Activated CD8-positive, alpha-beta memory T cell treated with anti-CD3 and anti-CD28 coated beads, Interleukin-2, amount 50 U/mL, for 4 hours (primary cell): ENCODE measurements around the gene CWH43.
"Not testable (repeated sequence)": the region's sequence is repeated elsewhere in the genome, so short reads cannot be mapped to it uniquely, and the experiment has no call there.

ENCODE experiments used
- DNase-seq: peaks from one replicate; pipeline ENCODE4 v3.0.0-alpha.2; 2020

The CWH43 gene

GRCh38 chr4:48979914-48980579 is 6.0 kb upstream of the CWH43 start:
- DNase-seq = no peak

DNA sequence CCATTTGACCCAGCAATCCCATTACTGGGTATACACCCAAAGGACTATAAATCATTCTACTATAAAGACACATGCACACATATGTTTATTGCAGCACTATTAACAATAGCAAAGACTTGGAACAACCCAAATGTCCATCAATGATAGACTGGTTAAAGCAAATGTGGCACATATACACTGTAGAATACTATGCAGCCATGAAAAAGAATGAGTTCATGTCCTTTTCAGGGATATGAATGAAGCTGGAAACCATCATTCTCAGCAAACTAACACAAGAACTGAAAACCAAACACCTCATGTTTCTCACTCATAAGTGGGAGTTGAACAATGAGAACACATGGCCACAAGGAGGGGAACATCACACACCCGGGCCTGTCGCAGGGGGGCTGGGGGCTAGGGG is 2.1 kb upstream of the CWH43 start:
- DNase-seq = not testable (repeated sequence)

DNA sequence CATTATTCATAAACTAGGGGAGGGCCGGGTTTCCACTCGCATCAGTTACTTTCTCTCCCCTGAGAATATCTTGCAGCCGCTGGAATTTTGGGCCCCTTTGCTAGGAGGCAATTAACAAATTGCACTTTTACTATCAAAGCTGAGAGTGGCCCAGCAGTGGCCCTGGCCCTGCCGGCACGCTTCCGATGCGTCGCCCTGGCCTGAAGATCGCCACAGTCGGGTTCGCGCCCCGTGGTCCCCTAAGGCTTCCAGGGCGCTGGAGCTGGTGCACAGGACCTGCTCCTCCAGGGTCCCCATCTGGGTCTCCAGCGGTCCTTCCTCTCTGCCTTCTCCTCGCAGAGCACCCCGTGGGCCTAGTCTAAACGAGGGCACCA is 486 bp upstream of the CWH43 start:
- no peak for DNase-seq

GRCh38 chr4:48986654-48987164 is 634 bp downstream of the CWH43 start:
- DNase-seq = no peak

DNA sequence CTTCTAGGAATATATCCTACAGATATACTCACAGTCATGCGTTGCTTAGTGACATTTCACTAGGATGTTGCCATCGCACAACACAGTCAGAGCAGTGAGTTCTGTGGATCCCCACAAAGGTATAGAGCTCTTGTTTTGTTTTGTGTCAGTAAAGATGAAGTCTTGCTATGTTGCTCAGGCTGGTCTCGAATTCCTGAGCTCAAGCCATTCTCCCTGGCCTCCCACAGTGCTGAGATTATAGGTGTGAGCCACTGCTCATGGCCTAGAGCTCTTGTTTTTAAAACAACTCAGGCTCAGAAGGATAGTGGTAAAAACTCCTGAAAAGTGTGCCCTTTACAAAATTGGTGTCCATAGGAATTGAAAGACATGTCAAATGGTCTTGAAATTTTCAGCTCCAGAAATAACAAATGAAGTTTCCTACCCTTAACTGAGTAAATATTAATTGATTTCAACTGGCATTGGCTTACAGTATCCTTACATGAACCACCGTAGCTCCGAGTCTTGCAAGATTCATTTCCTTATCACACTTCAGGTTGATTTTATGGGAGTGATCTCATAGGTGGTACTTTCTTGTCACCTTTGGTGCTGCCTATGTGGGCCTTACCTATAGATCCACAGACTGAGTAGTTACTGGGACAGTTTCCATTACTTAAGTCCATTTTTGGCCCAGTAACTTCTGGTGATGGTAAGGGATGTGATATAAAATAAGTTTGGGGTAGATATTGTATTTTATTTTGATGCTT is 3.6 kb downstream of the CWH43 start:
- DNase-seq = no peak

GRCh38 chr4:48991357-48991756 is 5.3 kb downstream of the CWH43 start:
- DNase-seq = no peak

DNA sequence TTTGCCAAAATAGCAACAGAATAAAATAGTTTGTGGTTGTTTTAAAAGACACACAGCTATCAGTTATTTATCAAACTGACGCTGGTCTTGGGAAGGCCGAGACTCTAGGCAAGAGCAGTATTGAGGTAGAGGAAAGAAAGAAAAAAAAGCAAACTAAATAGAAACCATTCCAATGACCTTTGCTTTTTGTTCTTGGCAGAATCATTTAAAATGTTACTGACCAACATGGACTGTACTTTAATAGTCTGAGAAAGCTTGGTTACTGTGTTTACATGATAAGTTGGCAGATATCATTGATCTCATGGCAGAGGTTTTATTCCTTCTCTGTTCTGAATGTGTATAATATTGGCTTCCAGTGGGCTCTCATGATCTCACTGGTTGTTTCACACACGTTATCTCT is 11.9 kb downstream of the CWH43 start:
- no peak for DNase-seq

- no peak for DNase-seq
Observed at GRCh38 chr4:48998440-48998839, 12.4 kb downstream of the CWH43 start.

GRCh38 chr4:49000806-49001205 is 14.7 kb downstream of the CWH43 start:
- no peak for DNase-seq

DNA sequence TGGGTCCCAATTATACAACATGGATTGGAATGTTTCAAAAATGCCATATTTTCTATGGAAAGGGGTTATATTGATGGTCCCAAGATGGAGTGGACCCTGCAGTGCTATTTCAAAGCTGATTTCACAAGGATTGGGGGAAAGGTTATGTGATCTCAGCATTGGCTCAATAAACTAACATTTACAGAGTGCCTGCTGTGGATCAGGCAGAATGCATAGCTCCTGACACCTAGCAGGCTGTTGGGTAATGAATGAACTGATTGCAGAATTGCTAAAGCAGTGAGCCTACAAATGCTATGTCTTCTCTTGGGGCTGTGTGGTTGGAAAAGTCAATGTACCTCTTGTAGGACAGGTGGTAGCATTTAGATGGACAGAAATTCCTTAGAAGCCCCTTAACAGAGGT is 16.9 kb downstream of the CWH43 start:
- DNase-seq = no peak

DNA sequence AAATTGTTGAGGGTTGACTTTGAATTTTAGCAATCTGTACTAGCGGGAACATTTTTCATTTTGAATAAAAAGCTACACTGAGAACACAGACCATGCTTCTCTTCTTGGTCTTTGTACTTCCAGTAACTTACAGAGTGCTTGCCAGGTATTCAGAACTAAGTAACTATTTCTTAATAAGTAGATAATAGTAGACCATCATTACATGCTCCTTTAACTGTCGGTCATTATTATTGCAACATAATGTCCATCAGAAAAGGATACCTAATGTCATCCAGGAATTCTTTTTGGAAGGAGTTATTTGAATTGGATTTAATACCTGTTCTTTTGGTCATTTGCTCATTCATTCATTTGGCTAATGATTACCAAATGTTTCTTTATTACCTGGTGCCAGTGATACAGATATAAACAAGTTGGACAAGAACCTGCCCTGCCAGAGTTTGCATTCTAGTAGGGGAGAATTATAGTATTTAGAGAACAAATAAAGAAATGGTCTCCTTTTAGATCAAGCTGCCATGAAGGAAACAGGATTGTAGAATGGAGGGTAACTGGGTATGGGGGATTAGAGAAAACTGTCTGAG is 32.7 kb downstream of the CWH43 start:
- no peak for DNase-seq

- DNase-seq = no peak
Observed at GRCh38 chr4:49032440-49033161, 46.5 kb downstream of the CWH43 start.

GRCh38 chr4:49036528-49036927 is 50.5 kb downstream of the CWH43 start:
- DNase-seq = no peak

GRCh38 chr4:49044270-49044669 is 58.2 kb downstream of the CWH43 start:
- no peak for DNase-seq

- no peak for DNase-seq
Observed at GRCh38 chr4:49058306-49058705, 72.2 kb downstream of the CWH43 start.

GRCh38 chr4:49063670-49064069 is 77.6 kb downstream of the CWH43 start:
- no peak for DNase-seq

- not testable (repeated sequence) for DNase-seq
Observed at GRCh38 chr4:49072196-49072595, 86.1 kb downstream of the CWH43 start.

DNA sequence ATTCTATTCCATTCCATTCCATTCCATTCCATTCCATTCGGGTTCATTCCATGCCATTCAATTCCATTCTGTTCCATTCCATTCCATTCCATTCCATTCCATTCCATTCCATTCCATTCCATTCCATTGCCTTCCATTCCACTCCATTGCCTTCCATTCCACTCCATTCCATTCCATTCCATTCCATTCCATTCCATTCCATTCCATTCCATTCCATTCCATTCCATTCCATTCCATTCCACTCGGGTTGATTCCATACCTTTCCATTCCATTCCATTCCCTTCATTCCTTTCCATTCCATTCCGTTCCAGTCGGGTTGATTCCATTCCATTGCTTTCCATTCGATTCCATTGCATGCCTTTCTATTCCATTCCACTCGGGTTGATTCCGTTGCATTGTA is 105.8 kb downstream of the CWH43 start:
- DNase-seq = not testable (repeated sequence)

- DNase-seq = not testable (repeated sequence)
Observed at GRCh38 chr4:49092608-49093135, 106.6 kb downstream of the CWH43 start.

- DNase-seq = not testable (repeated sequence)
Observed at GRCh38 chr4:49096215-49096614, 110.1 kb downstream of the CWH43 start.

- DNase-seq = not testable (repeated sequence)
Observed at GRCh38 chr4:49096627-49097026, 110.6 kb downstream of the CWH43 start.

DNA sequence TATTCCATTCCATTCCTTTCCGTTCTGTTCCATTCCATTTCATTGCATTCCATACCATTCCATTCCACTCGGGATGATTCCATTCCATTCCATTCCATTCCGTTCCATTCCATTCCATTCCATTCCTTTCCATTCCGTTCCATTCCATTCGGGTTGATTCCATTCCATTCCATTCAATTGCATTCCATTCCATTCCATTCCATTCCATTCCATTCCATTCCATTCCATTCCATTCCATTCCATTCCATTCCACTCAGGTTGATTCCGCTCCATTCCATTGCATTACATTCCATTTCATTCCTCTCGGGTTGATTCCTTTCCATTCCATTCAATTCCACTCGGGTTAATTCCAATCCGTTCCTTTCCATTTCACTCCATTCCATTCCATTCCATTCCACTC is 111.0 kb downstream of the CWH43 start:
- DNase-seq = not testable (repeated sequence)

GRCh38 chr4:49097505-49097904 is 111.4 kb downstream of the CWH43 start:
- DNase-seq = not testable (repeated sequence)
